ENCODE measurements around the gene TMCC3. TPM values are rescaled to one million over a fixed set of nuclear protein-coding genes. Genes with fewer than 3 reads are reported as not detected.
"Not testable (repeated sequence)": the region's sequence is repeated elsewhere in the genome, so short reads cannot be mapped to it uniquely, and the experiment has no call there.

Gene TMCC3
- total RNA-seq, 4 donors from 2014 or later = 11.2 to 18.1 (median 16.4) TPM

DNA sequence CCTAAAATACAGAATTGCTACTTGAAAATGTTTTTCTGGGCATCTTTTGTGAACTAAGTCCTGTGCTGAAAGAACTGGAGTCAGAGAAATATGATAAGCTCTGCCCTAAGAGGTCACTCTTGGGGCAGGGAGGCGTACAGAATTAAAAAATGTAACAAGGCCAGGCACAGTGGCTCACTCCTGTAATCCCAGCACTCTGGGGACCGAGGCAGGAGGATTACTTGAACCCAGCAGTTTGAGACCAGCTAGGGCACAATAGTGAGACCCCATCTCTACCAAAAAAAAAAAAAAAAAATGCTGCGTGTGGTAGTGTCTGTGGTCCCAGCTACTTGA, 46.0 kb downstream of the TMCC3 start:
- no peak for TF ChIP-seq EP300 (IDR thresholded peaks at IDR 0.05)
- no peak for TF ChIP-seq POLR2A (IDR thresholded peaks at IDR 0.05)
- TF ChIP-seq CTCF (IDR thresholded peaks at IDR 0.05) = no peak

GRCh38 chr12:94603434-94604365, 46.7 kb downstream of the TMCC3 start:
- Histone ChIP-seq H3K9me3 (no peaks in the 10 kb centered on the region), H3K36me3 (no peaks in the 10 kb centered on the region), H3K27me3 (no peaks in the 10 kb centered on the region), H3K27ac (no peak overlapping the region), H3K4me1 (no peaks in the 10 kb centered on the region), H3K4me3 (no peak overlapping the region)
- no peak for DNase-seq (ENCODE audit: low spot score in 2 of 2)
- 67% methylated on average over 7 of the region's 7 CpGs for WGBS
- TF ChIP-seq POLR2A (IDR thresholded peaks at IDR 0.05) (no peak), POLR2AphosphoS5 (IDR thresholded peaks at IDR 0.05) (no peak), EP300 (IDR thresholded peaks at IDR 0.05) (no peak), CTCF (IDR thresholded peaks at IDR 0.05) (peak in 1 of 2 donors; percentile 38)

More for the DNA sequence above, 46.0 kb downstream of the TMCC3 start:
- Histone ChIP-seq H3K4me1 (no peaks in the 10 kb centered on the region), H3K4me3 (no peak overlapping the region), H3K9me3 (no peaks in the 10 kb centered on the region), H3K36me3 (no peaks in the 10 kb centered on the region), H3K27ac (no peak overlapping the region), H3K27me3 (no peaks in the 10 kb centered on the region)
- DNase-seq (ENCODE audit: low spot score in 2 of 2) = no peak
- 80% methylated on average over 3 of the region's 3 CpGs for WGBS

GRCh38 chr12:94602024-94602423, 48.3 kb downstream of the TMCC3 start:
- WGBS = 77% methylated on average over 4 of the region's 4 CpGs
- Histone ChIP-seq H3K36me3 (no peaks in the 10 kb centered on the region), H3K4me1 (no peaks in the 10 kb centered on the region), H3K27me3 (no peaks in the 10 kb centered on the region), H3K27ac (no peak overlapping the region), H3K4me3 (no peak overlapping the region), H3K9me3 (no peaks in the 10 kb centered on the region)
- DNase-seq (ENCODE audit: low spot score in 2 of 2) = no peak
- TF ChIP-seq CTCF (IDR thresholded peaks at IDR 0.05) (no peak), EP300 (IDR thresholded peaks at IDR 0.05) (no peak), POLR2A (IDR thresholded peaks at IDR 0.05) (no peak), POLR2AphosphoS5 (IDR thresholded peaks at IDR 0.05) (no peak)

GRCh38 chr12:94601307-94601706, 49.0 kb downstream of the TMCC3 start:
- 85% methylated on average over 4 of the region's 5 CpGs for WGBS
- not testable (repeated sequence) for H3K27ac ChIP-seq; DNase-seq (ENCODE audit: low spot score in 2 of 2)

DNA sequence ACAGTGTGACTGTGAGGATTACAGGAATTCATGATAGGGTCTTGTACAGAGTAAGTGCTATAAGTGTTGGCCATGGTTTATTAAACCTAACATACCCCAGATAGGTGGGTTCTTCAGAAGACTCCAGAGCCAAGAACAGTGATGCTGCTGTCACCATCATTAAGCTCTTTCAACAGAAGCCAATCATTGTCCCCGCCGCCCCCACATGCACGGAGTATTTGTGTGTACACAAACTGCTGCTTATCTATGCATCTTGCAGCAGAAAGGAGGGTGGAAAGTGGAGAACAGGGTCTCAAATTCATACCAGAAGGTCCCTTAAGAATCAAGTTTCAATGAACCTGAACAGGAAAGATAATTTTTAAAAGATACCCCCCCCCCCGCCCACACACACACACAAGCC, 51.2 kb downstream of the TMCC3 start:
- H3K4me1 ChIP-seq = no peaks in the 10 kb centered on the region
- no peaks in the 10 kb centered on the region for H3K27me3 ChIP-seq
- H3K9me3 ChIP-seq = no peaks in the 10 kb centered on the region
- no peak for DNase-seq (ENCODE audit: low spot score in 2 of 2)
- no peaks in the 10 kb centered on the region for H3K36me3 ChIP-seq
- WGBS = 71% methylated on average over 4 of the region's 4 CpGs
- no peak overlapping the region for H3K27ac ChIP-seq
- no peak overlapping the region for H3K4me3 ChIP-seq
- no peak for TF ChIP-seq POLR2AphosphoS5 (IDR thresholded peaks at IDR 0.05)
- no peak for TF ChIP-seq POLR2A (IDR thresholded peaks at IDR 0.05)
- no peak for TF ChIP-seq EP300 (IDR thresholded peaks at IDR 0.05)
- TF ChIP-seq CTCF (IDR thresholded peaks at IDR 0.05) = no peak

More at GRCh38 chr12:94601307-94601706, 49.0 kb downstream of the TMCC3 start:
- not testable (repeated sequence) for H3K4me3 ChIP-seq, H3K36me3 ChIP-seq, H3K4me1 ChIP-seq, H3K27me3 ChIP-seq, H3K9me3 ChIP-seq

Measured in suprapubic skin (tissue), 4 donors.